Neural cell (in vitro differentiated cells): Measurements from ENCODE around the gene SPATS2. TPM values are rescaled to one million over a fixed set of nuclear protein-coding genes. Genes with fewer than 3 reads are reported as not detected.

Source experiments
- H2AFZ ChIP-seq: fragments of 200-600, 300-800 bp; sonication (generic), shearing (Covaris generic); 2 replicates; pipeline ENCODE4 v1.6.0; 2014; ENCODE audit warnings: low read depth, mild to moderate bottlenecking, antibody characterized with exemption, low read length, moderate library complexity
- H3F3A ChIP-seq: fragments of 200-600 bp; shearing (Covaris generic); 2 replicates; pipeline ENCODE4 v1.6.1; 2016; ENCODE audit warnings: mild to moderate bottlenecking, moderate library complexity, mixed read lengths, antibody characterized with exemption, low read length; ENCODE audit not compliant: insufficient read depth, poor library complexity, severe bottlenecking
- H3K27ac ChIP-seq: fragments of 200-600, 300-800 bp; sonication (generic), shearing (Covaris generic); 2 replicates; pipeline ENCODE4 v1.5.1; 2014; ENCODE audit warnings: mild to moderate bottlenecking, low read length, moderate library complexity
- H3K27me3 ChIP-seq: fragments of 300-800, 200-600 bp; sonication (generic), shearing (Covaris generic); 2 replicates; pipeline ENCODE4 v1.6.0; 2014; ENCODE audit warnings: mild to moderate bottlenecking, low read depth, low read length, moderate library complexity; ENCODE audit not compliant: insufficient read depth
- H3K36me3 ChIP-seq: fragments of 300-800, 200-600 bp; sonication (generic), shearing (Covaris generic); 2 replicates; pipeline ENCODE4 v1.5.1; 2014; ENCODE audit warnings: mild to moderate bottlenecking, antibody characterized with exemption, low read length, moderate library complexity; ENCODE audit not compliant: insufficient read depth
- H3K4me2 ChIP-seq: fragments of 300-800, 200-600 bp; sonication (generic), shearing (Covaris generic); 2 replicates; pipeline ENCODE4 v1.6.0; 2014; ENCODE audit warnings: mild to moderate bottlenecking, low read length
- H3K4me3 ChIP-seq: fragments of 300-800, 200-600 bp; sonication (generic), shearing (Covaris generic); 2 replicates; pipeline ENCODE4 v1.5.1; 2014; ENCODE audit warnings: mild to moderate bottlenecking, low read length, moderate library complexity
- H3K79me2 ChIP-seq: fragments of 200-600 bp; shearing (Covaris generic); replicated peaks from 2 replicates; pipeline ENCODE4 v1.6.0; 2014; ENCODE audit warnings: mild to moderate bottlenecking, low read length, moderate library complexity; ENCODE audit not compliant: insufficient read depth
- H3K9ac ChIP-seq: fragments of 300-800, 200-600 bp; sonication (generic), shearing (Covaris generic); 2 replicates; pipeline ENCODE4 v1.6.1; 2016; ENCODE audit warnings: mild to moderate bottlenecking, low read length, mixed read lengths
- H3K9me2 ChIP-seq: fragments of 200-600 bp; shearing (Covaris generic); 2 replicates; pipeline ENCODE4 v1.6.1; 2016; ENCODE audit warnings: mild to moderate bottlenecking, low read length, mixed read lengths; ENCODE audit not compliant: insufficient read depth
- H3K9me3 ChIP-seq: fragments of 200-600, 300-800 bp; sonication (generic), shearing (Covaris generic); 2 replicates; pipeline ENCODE4 v1.6.1; 2016; ENCODE audit warnings: mild to moderate bottlenecking, mixed run types, low read length, moderate library complexity, mixed read lengths
- H4K20me1 ChIP-seq: fragments of 200-600 bp; shearing (Covaris generic); 2 replicates; pipeline ENCODE4 v1.6.1; 2016; ENCODE audit warnings: mild to moderate bottlenecking, mixed run types; ENCODE audit not compliant: insufficient read depth
- EP300 ChIP-seq: fragments of 450-650 bp; conservative IDR thresholded peaks from 2 replicates; pipeline ENCODE4 v1.6.1; 2014; ENCODE audit warnings: antibody characterized with exemption, mild to moderate bottlenecking, moderate library complexity; ENCODE audit not compliant: poor library complexity, severe bottlenecking
- EZH2 ChIP-seq: fragments of 200-600, 300-800 bp; shearing (Covaris generic), sonication (generic); IDR thresholded peaks from 2 replicates; pipeline ENCODE4 v1.6.1; 2014; ENCODE audit warnings: antibody characterized with exemption, low read length, borderline replicate concordance, mild to moderate bottlenecking; ENCODE audit not compliant: insufficient read depth, poor library complexity, severe bottlenecking
- MXI1 ChIP-seq: fragments of 450-650 bp; conservative IDR thresholded peaks from 2 replicates; pipeline ENCODE4 v1.6.1; 2014; ENCODE audit warnings: antibody characterized with exemption, mild to moderate bottlenecking; ENCODE audit not compliant: poor library complexity, severe bottlenecking
- POLR2AphosphoS5 ChIP-seq: IDR thresholded peaks from 2 replicates; pipeline ENCODE4 v1.6.1; 2012
- RAD21 ChIP-seq: fragments of 450-650 bp; conservative IDR thresholded peaks from 2 replicates; pipeline ENCODE4 v1.6.1; 2014; ENCODE audit warnings: antibody characterized with exemption, mild to moderate bottlenecking, moderate library complexity
- SMC3 ChIP-seq: fragments of 450-650 bp; conservative IDR thresholded peaks from 2 replicates; pipeline ENCODE4 v1.6.1; 2014; ENCODE audit warnings: antibody characterized with exemption, mild to moderate bottlenecking, moderate library complexity; ENCODE audit not compliant: poor library complexity
- TAF1 ChIP-seq: IDR thresholded peaks from 2 replicates; pipeline ENCODE4 v1.6.1; 2012; ENCODE audit warnings: low read depth
- polyA plus RNA-seq: library from polyadenylated mRNA; depleted of rRNA; stranded (reverse); fragments of >200 nt; gene quantifications from 2 replicates; pipeline ENCODE4 v1.2.3, GENCODE V29; 2014
- TF ChIP-seq, protein P1 (sequence below): IDR thresholded peaks from 2 replicates; pipeline ENCODE4 v1.6.1; 2012; ENCODE audit warnings: borderline replicate concordance
- TF ChIP-seq, protein P2 (sequence below): fragments of 450-650 bp; IDR thresholded peaks from 2 replicates; pipeline ENCODE4 v1.5.1; 2014; ENCODE audit warnings: antibody characterized with exemption, mild to moderate bottlenecking, moderate library complexity; ENCODE audit not compliant: poor library complexity, severe bottlenecking

The SPATS2 gene
- polyA plus RNA-seq, 1 donor from 2014 or later: 58.4 TPM

DNA sequence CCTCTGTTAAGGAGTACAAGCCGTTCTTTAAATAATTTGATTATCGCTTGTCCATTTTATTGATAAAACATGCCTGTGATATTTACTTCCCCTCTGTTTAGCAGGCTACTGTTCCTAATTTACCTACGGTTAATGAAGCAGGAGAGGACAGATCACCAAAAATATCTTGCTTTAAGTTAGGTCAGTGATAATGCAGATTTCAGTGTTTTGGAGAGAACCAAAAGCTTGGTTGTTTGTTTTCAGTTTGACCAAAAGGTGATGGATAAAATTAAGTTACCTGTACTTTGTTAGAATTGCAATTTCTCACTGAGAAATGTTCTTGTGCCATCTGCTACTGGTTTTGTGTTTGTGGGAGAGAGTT is 958 bp downstream of the SPATS2 start:
- H3K4me2 ChIP-seq: peak overlapping the region; percentile 87
- H3K9me3 ChIP-seq: no peaks in the 10 kb centered on the region
- no peaks in the 10 kb centered on the region for H3K36me3 ChIP-seq
- peak overlapping the region; percentile 93 for H3K27ac ChIP-seq
- peaks cover 48% of the 10 kb centered on the region for H3K79me2 ChIP-seq
- peak overlapping the region; percentile 94 for H3K4me3 ChIP-seq
- TF ChIP-seq POLR2AphosphoS5 (no peak), TAF1 (no peak), SMC3 (no peak), EZH2 (no peak), MXI1 (no peak), EP300 (no peak), RAD21 (no peak)
- TF ChIP-seq, protein P1, sequence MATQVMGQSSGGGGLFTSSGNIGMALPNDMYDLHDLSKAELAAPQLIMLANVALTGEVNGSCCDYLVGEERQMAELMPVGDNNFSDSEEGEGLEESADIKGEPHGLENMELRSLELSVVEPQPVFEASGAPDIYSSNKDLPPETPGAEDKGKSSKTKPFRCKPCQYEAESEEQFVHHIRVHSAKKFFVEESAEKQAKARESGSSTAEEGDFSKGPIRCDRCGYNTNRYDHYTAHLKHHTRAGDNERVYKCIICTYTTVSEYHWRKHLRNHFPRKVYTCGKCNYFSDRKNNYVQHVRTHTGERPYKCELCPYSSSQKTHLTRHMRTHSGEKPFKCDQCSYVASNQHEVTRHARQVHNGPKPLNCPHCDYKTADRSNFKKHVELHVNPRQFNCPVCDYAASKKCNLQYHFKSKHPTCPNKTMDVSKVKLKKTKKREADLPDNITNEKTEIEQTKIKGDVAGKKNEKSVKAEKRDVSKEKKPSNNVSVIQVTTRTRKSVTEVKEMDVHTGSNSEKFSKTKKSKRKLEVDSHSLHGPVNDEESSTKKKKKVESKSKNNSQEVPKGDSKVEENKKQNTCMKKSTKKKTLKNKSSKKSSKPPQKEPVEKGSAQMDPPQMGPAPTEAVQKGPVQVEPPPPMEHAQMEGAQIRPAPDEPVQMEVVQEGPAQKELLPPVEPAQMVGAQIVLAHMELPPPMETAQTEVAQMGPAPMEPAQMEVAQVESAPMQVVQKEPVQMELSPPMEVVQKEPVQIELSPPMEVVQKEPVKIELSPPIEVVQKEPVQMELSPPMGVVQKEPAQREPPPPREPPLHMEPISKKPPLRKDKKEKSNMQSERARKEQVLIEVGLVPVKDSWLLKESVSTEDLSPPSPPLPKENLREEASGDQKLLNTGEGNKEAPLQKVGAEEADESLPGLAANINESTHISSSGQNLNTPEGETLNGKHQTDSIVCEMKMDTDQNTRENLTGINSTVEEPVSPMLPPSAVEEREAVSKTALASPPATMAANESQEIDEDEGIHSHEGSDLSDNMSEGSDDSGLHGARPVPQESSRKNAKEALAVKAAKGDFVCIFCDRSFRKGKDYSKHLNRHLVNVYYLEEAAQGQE: no peak
- TF ChIP-seq, protein P2, sequence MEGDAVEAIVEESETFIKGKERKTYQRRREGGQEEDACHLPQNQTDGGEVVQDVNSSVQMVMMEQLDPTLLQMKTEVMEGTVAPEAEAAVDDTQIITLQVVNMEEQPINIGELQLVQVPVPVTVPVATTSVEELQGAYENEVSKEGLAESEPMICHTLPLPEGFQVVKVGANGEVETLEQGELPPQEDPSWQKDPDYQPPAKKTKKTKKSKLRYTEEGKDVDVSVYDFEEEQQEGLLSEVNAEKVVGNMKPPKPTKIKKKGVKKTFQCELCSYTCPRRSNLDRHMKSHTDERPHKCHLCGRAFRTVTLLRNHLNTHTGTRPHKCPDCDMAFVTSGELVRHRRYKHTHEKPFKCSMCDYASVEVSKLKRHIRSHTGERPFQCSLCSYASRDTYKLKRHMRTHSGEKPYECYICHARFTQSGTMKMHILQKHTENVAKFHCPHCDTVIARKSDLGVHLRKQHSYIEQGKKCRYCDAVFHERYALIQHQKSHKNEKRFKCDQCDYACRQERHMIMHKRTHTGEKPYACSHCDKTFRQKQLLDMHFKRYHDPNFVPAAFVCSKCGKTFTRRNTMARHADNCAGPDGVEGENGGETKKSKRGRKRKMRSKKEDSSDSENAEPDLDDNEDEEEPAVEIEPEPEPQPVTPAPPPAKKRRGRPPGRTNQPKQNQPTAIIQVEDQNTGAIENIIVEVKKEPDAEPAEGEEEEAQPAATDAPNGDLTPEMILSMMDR: no peak
- no peaks in the 10 kb centered on the region for H3F3A ChIP-seq
- H3K9ac ChIP-seq: peak overlapping the region; percentile 94
- H3K9me2 ChIP-seq: no peaks in the 10 kb centered on the region
- no peak overlapping the region for H2AFZ ChIP-seq
- H4K20me1 ChIP-seq: no peaks in the 10 kb centered on the region
- no peaks in the 10 kb centered on the region for H3K27me3 ChIP-seq

DNA sequence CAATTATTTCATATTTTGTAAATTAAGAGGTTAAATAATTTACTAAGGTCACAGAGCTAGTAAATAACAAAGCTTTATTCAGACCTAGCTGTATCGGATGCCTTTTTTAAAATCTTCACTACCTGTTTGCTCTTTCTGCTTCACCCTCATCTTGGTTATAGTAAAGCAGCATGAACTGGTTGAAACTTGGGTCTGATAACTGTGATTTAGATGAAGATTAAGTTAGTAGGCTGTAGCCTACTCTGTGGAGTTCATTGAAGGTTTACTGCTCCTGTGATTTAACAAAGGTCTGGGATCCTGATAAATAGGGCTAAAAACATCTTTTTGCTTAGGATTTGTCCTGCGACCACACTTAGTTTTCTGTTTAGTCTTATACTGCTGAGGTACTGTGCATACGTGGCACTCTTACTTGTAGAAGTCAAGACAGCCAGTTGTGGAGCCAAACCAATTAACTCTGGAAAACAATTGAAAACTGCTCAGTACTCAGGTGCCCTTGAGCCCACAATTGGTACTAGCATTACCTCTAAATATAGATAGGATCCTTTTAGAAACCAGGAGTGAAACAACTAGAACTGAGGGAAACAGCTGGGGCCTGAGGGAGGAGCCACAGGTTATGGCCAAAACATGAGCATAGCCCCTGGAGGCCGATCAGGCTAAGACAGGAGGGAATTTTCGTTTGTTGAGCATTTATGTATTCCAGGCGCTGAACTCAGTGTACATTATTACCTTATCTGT is 2.3 kb downstream of the SPATS2 start:
- Histone ChIP-seq H3K9ac (no peak overlapping the region), H3K27ac (no peak overlapping the region), H3F3A (no peaks in the 10 kb centered on the region), H4K20me1 (no peaks in the 10 kb centered on the region), H3K9me2 (no peaks in the 10 kb centered on the region), H3K9me3 (no peaks in the 10 kb centered on the region), H3K4me3 (peak overlapping the region; percentile 94), H3K79me2 (peaks cover 52% of the 10 kb centered on the region), H2AFZ (no peak overlapping the region), H3K4me2 (peak overlapping the region; percentile 25), H3K36me3 (no peaks in the 10 kb centered on the region), H3K27me3 (no peaks in the 10 kb centered on the region)
- TF ChIP-seq, protein P1: no peak
- TF ChIP-seq EZH2: no peak
- TF ChIP-seq TAF1: no peak
- TF ChIP-seq RAD21: no peak
- no peak for TF ChIP-seq EP300
- TF ChIP-seq POLR2AphosphoS5: no peak
- no peak for TF ChIP-seq SMC3
- TF ChIP-seq MXI1: no peak
- TF ChIP-seq, protein P2: no peak
